ENCODE data around the gene HSF2.
A peak's percentile ranks its signal among the peaks of the same experiment; 100 is the strongest.

Gene HSF2

GRCh38 chr6:122408240-122408639, 8.8 kb downstream of the HSF2 start:
- Mint-ChIP-seq H3K4me3 (peak overlapping the region; percentile 65), H3K4me1 (peaks cover 47% of the 10 kb centered on the region), H3K36me3 (peaks cover 37% of the 10 kb centered on the region), H3K27me3 (no peaks in the 10 kb centered on the region), H3K9me3 (no peaks in the 10 kb centered on the region), H3K27ac (peak overlapping the region; percentile 90)
- no peak for DNase-seq
- CTCF ChIA-PET: no interaction called here

DNA sequence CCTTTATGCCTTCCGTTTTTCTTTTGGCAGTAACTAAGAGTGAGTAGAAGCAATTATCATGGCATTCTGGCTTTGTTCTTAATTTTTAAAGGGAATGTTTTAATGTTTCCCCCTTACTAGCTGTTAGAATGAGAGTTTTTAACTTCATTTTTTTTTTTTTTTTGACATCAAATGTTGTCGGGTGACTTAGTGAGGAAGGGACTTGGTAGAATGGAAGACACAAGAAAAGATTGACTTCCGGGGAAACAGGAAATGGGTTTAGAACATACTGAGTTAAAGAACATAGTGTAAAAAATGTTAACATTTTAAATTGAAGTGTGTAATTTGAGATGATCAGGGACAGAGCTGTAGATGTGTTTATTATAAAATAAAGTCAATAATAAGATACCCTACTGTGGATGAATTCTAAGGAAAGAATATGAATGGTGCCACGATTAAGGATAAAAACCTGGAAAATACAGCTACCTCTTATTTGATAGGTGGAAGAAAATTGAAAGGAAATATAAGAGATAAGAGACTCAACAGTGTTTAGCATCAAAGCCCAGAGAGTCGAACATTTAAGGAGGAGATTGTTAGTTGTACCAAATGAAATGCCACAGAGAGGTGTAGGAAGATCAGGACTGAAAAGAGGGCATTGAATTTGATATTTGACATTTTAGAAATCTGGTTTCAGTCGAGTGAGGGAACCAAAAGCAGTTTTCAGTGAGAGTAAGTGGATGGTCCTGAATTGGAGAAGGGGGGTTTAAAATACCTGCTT, 9.4 kb downstream of the HSF2 start:
- H3K27ac Mint-ChIP-seq: peak overlapping the region; percentile 90
- CTCF ChIA-PET: no interaction called here
- peak overlapping the region; percentile 65 for H3K4me3 Mint-ChIP-seq
- H3K9me3 Mint-ChIP-seq: no peaks in the 10 kb centered on the region
- H3K4me1 Mint-ChIP-seq: peaks cover 44% of the 10 kb centered on the region
- no peaks in the 10 kb centered on the region for H3K27me3 Mint-ChIP-seq
- no peak for DNase-seq
- H3K36me3 Mint-ChIP-seq: peaks cover 40% of the 10 kb centered on the region

DNA sequence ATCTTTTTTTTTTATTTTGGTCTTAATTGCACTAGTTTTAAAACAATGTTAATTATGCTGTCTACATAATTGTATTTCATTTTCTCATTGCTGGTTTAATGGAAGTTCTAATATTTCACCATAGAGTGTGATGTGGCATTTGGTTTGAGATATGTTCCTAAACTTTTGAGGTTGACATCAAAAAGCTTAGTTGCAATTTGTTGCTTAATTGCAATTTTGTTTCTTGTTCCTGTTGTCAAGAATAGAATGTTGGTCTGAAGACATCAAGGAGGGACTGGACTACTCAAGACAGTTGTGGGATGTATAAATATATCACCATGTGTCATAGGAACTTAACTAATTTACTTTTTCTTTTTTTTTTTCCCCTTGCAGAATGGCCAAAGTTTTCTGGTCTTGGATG, 12.5 kb downstream of the HSF2 start:
- H3K4me3 Mint-ChIP-seq: no peak overlapping the region
- CTCF ChIA-PET: interaction anchor here (0.9 kb wide), 1 partner anchor 18 kb away, joined by 4 read pairs; no protein-coding TSS in a partner anchor
- H3K4me1 Mint-ChIP-seq: peaks cover 32% of the 10 kb centered on the region
- no peak overlapping the region for H3K27ac Mint-ChIP-seq
- no peaks in the 10 kb centered on the region for H3K9me3 Mint-ChIP-seq
- no peak for DNase-seq
- peaks cover 34% of the 10 kb centered on the region for H3K36me3 Mint-ChIP-seq
- H3K27me3 Mint-ChIP-seq: no peaks in the 10 kb centered on the region

- CTCF ChIA-PET: no interaction called here
- H3K4me3 Mint-ChIP-seq: no peak overlapping the region
- no peak for DNase-seq
- H3K27me3 Mint-ChIP-seq: no peaks in the 10 kb centered on the region
- no peak overlapping the region for H3K27ac Mint-ChIP-seq
- H3K36me3 Mint-ChIP-seq: peaks cover 25% of the 10 kb centered on the region
- H3K4me1 Mint-ChIP-seq: no peaks in the 10 kb centered on the region
- no peaks in the 10 kb centered on the region for H3K9me3 Mint-ChIP-seq
These were observed 17.4 kb downstream of the HSF2 start for GRCh38 chr6:122416825-122417224.

GRCh38 chr6:122422003-122422402, 22.6 kb downstream of the HSF2 start:
- Mint-ChIP-seq H3K4me3 (no peak overlapping the region), H3K36me3 (peaks cover 45% of the 10 kb centered on the region), H3K27me3 (no peaks in the 10 kb centered on the region), H3K9me3 (no peaks in the 10 kb centered on the region), H3K27ac (no peak overlapping the region), H3K4me1 (no peaks in the 10 kb centered on the region)
- CTCF ChIA-PET: no interaction called here
- DNase-seq: no peak

DNA sequence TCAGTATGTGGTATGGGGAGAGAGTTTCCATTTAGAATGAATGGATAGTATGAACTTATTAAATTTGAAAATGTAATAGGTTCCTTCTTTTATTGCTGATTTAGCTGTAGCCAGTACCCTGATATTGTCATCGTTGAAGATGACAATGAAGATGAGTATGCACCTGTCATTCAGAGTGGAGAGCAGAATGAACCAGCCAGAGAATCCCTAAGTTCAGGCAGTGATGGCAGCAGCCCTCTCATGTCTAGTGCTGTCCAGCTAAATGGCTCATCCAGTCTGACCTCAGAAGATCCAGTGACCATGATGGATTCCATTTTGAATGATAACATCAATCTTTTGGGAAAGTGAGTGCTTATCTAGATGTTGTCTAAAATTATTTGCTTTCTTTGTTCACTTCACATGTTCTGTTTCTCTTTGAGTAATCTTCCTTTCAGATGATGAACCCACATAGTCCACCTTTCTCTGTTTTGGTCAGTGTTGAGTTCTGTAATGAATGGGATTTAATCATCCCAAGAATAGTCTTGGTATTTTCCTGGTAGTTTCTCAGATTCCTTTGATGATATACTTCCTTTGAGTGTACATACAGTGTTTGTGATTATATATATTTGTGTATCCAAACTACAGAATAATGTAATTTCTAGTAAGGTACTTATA, 23.3 kb downstream of the HSF2 start:
- DNase-seq: no peak
- Mint-ChIP-seq H3K27ac (no peak overlapping the region), H3K9me3 (no peaks in the 10 kb centered on the region), H3K27me3 (no peaks in the 10 kb centered on the region), H3K4me1 (no peaks in the 10 kb centered on the region), H3K36me3 (peaks cover 50% of the 10 kb centered on the region), H3K4me3 (no peak overlapping the region)
- CTCF ChIA-PET: no interaction called here

GRCh38 chr6:122423734-122424133, 24.3 kb downstream of the HSF2 start:
- H3K27ac Mint-ChIP-seq: no peak overlapping the region
- CTCF ChIA-PET: interaction anchor here (1.2 kb wide), 1 partner anchor 68 kb away, joined by 4 read pairs; no protein-coding TSS in a partner anchor
- no peak for DNase-seq
- peaks cover 55% of the 10 kb centered on the region for H3K36me3 Mint-ChIP-seq
- H3K4me1 Mint-ChIP-seq: no peaks in the 10 kb centered on the region
- no peak overlapping the region for H3K4me3 Mint-ChIP-seq
- H3K27me3 Mint-ChIP-seq: no peaks in the 10 kb centered on the region
- no peaks in the 10 kb centered on the region for H3K9me3 Mint-ChIP-seq

DNA sequence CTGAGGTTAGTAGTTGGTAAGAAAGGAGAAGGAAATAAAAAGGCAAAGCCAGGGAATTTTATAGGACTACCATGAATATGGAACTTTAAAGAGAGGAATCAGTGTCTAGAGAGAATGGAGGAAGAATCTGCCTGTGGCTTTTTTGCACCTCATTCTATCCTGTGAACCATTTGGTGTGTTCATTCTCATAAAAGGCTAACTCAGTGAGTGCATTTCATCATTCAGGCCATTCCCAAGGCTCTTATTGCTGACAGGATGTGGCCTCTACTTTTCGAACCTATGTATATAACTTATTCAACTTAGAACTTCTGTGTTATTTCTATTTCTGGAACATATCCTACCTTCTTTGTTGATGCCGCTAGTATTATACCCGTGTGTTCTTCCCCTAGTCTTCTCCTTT, 27.1 kb downstream of the HSF2 start:
- CTCF ChIA-PET: interaction anchor here (1.3 kb wide), 1 partner anchor 9 kb away, joined by 3 read pairs; no protein-coding TSS in a partner anchor
- H3K27me3 Mint-ChIP-seq: no peaks in the 10 kb centered on the region
- H3K9me3 Mint-ChIP-seq: no peaks in the 10 kb centered on the region
- peaks cover 69% of the 10 kb centered on the region for H3K36me3 Mint-ChIP-seq
- H3K4me1 Mint-ChIP-seq: no peaks in the 10 kb centered on the region
- H3K4me3 Mint-ChIP-seq: no peak overlapping the region
- H3K27ac Mint-ChIP-seq: no peak overlapping the region
- no peak for DNase-seq

DNA sequence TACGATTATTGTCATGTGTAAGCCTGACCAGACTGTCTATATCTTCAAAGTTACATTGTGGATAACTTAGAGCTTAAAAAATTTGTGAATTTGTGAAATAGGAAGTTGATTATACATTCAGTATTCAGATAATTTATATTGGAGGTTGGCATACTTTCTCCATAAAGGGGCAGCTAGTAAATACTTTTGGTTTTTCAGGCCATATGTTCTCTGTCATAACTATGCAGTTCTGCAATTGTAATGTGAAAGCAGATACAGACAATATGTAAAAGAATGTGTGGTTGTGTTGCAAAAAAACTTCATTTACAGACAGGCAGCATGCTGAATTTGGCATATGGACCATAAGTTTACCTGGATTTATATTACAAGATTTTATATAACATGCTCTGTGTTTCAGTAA, 29.3 kb downstream of the HSF2 start:
- no peak for DNase-seq
- Mint-ChIP-seq H3K36me3 (peaks cover 74% of the 10 kb centered on the region), H3K9me3 (no peaks in the 10 kb centered on the region), H3K27me3 (no peaks in the 10 kb centered on the region), H3K4me1 (no peaks in the 10 kb centered on the region), H3K27ac (no peak overlapping the region), H3K4me3 (no peak overlapping the region)
- CTCF ChIA-PET: no interaction called here

- Mint-ChIP-seq H3K4me3 (no peak overlapping the region), H3K9me3 (no peaks in the 10 kb centered on the region), H3K27ac (no peak overlapping the region), H3K4me1 (no peaks in the 10 kb centered on the region), H3K27me3 (no peaks in the 10 kb centered on the region), H3K36me3 (peaks cover 73% of the 10 kb centered on the region)
- CTCF ChIA-PET: no interaction called here
- no peak for DNase-seq
These were observed 29.9 kb downstream of the HSF2 start for GRCh38 chr6:122429323-122429722.

DNA sequence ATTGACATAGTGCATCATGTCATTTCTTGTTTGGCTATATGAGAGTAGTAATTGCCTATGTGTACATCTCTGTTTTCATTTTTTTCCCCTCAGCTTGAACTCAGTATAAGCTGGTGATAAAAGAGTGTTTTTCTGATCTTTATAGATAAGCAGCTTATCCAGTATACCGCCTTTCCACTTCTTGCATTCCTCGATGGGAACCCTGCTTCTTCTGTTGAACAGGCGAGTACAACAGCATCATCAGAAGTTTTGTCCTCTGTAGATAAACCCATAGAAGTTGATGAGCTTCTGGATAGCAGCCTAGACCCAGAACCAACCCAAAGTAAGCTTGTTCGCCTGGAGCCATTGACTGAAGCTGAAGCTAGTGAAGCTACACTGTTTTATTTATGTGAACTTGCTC, 32.3 kb downstream of the HSF2 start:
- CTCF ChIA-PET: interaction anchor here (1.0 to 1.2 kb wide), 2 partner anchors 26 to 32 kb away, joined by 3 to 4 read pairs; partner anchors contain the start of gene HSF2
- Mint-ChIP-seq H3K27me3 (no peaks in the 10 kb centered on the region), H3K4me3 (no peak overlapping the region), H3K9me3 (no peaks in the 10 kb centered on the region), H3K4me1 (no peaks in the 10 kb centered on the region), H3K27ac (no peak overlapping the region), H3K36me3 (peaks cover 68% of the 10 kb centered on the region)
- no peak for DNase-seq

DNA sequence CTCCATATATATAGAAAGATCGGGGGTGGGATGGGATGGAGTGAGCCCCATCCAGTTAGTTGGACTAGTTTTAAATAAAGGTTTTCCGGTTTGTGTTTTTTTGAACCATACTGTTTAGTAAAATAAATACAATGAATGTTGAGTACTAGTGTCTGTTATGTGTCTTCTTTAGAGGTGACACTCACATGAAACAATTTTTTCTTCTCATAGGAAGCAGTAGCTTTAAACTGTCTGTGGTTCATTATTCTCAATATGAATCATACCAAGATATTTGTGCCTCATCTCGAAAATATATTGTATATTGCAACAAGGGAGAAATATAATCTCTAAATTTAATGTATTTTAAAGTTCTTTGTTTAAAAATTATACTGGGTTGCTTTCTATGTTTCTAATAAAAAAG, 33.4 kb downstream of the HSF2 start:
- Mint-ChIP-seq H3K9me3 (peaks cover under 1% of the 10 kb centered on the region), H3K27ac (no peak overlapping the region), H3K27me3 (no peaks in the 10 kb centered on the region), H3K4me3 (no peak overlapping the region), H3K4me1 (no peaks in the 10 kb centered on the region), H3K36me3 (peaks cover 68% of the 10 kb centered on the region)
- CTCF ChIA-PET: interaction anchor here (1.2 kb wide), 1 partner anchor 34 kb away, joined by 4 read pairs; the partner anchor contains the start of gene HSF2
- no peak for DNase-seq

DNA sequence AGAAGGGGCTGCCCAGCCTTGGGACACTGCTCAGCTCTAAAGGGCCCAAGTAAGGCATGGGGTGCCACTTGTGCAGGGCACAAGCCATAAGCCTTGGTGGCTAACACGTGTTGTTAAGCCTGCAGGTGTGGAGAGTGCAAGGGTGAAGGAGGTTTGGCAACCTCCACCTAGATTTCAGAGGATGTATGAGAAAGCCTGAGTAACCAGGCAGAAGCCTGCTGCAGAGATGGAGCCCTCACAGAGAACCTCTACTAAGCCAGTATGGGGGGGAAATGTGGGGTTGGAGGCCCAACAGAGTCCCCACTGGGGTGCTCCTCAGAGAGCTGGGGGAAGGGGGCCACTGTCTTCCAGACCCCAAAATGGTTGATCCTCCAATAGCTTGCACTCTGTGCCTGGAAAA, 39.5 kb downstream of the HSF2 start:
- Mint-ChIP-seq H3K27me3 (no peaks in the 10 kb centered on the region), H3K9me3 (peaks cover 28% of the 10 kb centered on the region), H3K36me3 (peaks cover 72% of the 10 kb centered on the region), H3K4me3 (no peak overlapping the region), H3K4me1 (no peaks in the 10 kb centered on the region), H3K27ac (no peak overlapping the region)
- CTCF ChIA-PET: no interaction called here
- no peak for DNase-seq

DNA sequence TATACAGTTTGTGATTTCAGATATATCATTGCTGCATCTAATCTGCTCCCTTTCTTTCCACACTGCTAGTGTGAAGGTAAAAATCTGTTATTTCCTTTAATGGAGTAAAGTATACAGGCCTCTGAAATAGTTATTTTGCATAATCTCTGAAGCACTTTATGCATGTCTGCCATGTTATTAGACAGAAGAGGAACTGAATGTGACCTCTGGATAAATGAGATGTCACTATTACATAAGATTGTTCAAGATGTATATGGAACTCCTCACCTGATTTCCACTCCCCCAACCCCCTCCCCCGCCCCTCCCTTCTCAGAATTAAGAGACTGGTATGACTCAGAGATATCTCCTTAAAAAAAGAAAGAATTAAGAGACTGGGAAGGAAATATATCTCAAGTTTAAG, 45.8 kb downstream of the HSF2 start:
- peaks cover 52% of the 10 kb centered on the region for H3K36me3 Mint-ChIP-seq

GRCh38 chr6:122449069-122449468, 49.6 kb downstream of the HSF2 start:
- peaks cover 56% of the 10 kb centered on the region for H3K36me3 Mint-ChIP-seq
- H3K4me3 Mint-ChIP-seq: no peak overlapping the region
- CTCF ChIA-PET: interaction anchor here (1.2 kb wide), 1 partner anchor 13 kb away, joined by 3 read pairs; no protein-coding TSS in a partner anchor
- no peak overlapping the region for H3K27ac Mint-ChIP-seq
- no peaks in the 10 kb centered on the region for H3K27me3 Mint-ChIP-seq
- H3K4me1 Mint-ChIP-seq: peaks cover 2% of the 10 kb centered on the region
- DNase-seq: no peak
- no peaks in the 10 kb centered on the region for H3K9me3 Mint-ChIP-seq

More for the DNA sequence above, 45.8 kb downstream of the HSF2 start:
- H3K4me3 Mint-ChIP-seq: no peak overlapping the region
- H3K27ac Mint-ChIP-seq: no peak overlapping the region
- DNase-seq: no peak
- H3K27me3 Mint-ChIP-seq: no peaks in the 10 kb centered on the region
- peaks cover 2% of the 10 kb centered on the region for H3K4me1 Mint-ChIP-seq
- CTCF ChIA-PET: no interaction called here
- peaks cover 4% of the 10 kb centered on the region for H3K9me3 Mint-ChIP-seq
